Stimulated activated CD4-positive, alpha-beta T cell treated with anti-CD3 and anti-CD28 coated beads, Interleukin-12 subunit alpha, Interleukin-12 subunit beta, amount 100 ng/mL, for 48 hours (primary cell): Measurements from ENCODE around the gene CHD2.

Experiments used
- DNase-seq, 3 donors: peaks; one replicate each; pipeline ENCODE4 v3.0.0-alpha.2; 2020; ENCODE audit warnings: low read depth in 2 of 3, low spot score in 1 of 3

Gene CHD2

DNA sequence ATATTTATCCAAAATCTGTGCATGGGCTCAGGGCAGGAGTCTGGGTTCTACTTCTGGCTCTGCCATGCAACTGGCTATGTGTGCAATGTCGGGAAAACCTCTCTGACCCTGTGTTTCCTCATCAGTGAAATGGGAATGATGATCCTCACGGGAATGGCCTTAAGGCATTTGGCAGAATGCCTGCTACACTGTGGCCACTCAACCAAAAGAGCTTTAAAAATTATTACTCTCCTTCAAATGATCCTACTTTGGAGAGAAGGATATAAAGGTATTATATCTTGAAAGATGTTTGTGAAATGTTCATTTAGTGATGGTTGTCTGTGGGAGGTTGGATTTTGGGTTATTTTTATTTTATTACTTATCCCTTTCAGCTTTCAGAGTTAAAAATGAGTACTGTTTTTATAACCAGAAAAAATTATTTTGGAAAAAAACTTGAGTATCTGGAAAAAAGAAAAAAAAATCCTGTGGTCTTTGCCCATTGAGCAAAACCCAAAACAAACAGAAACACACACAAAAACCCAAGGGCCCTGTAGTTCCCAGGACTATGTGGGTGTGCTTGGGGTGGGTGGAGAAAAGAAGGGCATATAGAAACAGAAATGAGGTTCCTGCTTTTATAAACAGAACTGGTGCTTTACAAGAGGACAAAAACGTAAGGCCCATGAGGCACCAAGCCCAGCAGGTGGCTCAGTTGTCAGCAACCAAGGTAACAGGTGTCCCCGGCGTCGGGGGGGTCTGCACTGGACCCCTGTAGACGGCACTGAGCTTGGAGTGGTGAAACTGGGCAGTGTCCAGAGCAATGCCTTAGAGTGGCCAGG, 166.9 kb downstream of the CHD2 start:
- no peak for DNase-seq

DNA sequence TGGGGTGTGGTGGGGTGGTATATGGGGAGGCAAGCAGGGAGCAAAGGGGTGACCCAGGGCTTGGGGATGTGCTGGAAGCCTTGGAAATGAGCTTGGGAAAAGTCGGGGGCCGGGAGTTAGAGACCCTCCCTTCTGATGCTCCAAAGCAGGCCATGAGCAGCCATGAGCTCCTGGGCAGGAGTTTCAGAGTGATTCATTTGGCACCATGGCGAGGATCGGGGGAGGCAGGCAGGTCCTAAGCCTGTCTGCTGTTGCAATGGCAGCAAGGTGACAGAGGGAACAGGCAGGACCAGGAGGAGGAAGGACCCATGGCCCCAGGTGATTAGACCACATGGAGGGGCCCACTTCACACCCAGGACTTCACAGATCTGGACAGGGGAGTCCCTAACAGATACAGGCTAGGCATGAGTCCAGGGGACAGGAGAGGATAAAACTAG, 167.5 kb downstream of the CHD2 start:
- no peak for DNase-seq

DNA sequence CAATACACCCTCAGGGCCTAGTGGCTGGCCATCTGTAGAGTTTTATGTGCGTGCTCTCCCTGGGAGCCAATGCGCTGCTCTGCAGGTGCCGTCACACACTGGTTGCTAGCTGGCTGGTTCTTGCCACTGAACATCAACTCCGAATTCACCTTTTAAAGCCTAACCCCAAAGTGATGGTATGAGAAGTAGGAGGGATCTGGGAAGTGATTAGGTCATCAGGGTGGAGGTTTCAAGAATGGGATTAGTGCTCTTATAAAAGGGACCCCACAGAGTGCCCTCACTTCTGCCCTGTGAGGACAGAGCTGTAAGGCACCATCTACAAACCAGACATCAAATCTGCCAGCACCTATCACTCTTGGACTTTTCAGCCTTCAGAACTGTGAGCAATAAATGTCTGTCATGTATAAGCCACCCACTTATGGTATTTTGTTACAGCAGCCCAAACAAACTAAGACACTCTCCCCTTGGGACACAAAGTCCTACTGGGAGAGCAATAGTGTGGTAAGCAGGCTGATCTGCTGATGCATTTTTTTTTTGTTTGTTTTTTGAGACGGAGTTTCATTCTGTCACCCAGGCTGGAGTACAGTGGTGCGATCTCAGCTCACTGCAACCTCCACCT, 168.6 kb downstream of the CHD2 start:
- DNase-seq: no peak

DNA sequence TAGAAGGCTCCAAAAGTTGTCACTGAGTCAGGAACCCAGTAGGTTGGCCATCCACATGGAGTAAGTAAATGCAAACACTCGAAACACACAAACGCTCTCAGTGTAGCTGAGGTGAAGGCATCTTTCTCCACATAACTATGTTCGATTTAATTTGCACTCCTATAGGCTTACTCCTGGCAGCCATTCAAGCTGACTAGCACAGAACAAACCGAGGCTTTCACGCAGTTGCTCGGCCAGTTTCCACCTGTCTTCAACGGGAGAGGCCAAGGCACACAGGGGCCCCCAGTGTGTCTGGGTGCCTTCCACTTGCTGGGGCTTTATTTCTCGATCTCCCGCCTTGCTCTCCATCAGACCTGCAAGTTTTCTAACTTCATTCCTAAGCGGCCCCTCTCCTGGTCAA, 170.0 kb downstream of the CHD2 start:
- DNase-seq: no peak

DNA sequence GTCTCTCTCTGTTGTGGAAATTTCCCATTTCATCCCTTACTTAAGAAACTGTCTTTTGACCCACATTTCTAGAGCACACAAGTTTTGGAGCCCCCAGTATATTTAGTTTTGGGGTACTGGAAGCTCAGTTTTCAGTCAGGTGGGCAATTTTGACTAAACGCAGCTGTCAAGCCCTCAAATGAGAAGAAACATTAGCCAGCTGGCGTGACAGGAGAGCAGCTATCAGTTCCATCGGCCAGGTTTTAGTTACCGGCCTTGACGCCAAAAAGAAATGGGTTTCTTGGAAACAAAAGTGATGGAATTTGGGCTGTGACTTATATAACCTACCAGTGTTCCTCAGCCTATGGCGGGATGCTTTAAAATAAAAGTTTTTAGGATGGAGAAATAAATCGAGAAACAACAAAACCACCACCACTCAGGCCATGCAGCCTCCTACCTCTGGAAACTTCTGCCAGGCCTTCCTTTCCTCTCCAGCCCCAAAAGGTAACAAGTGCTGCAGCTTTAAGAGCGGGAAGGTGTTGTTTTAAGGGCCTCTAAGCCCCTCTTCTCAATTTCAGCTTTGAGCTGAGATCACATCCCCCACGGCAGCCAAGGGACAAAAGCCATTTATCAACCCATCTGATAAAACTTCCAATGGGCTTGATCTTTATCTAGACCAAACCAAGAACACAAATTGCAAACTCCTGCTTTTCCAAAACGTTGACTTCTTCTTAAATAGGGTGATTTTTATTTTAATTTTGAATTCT, 170.6 kb downstream of the CHD2 start:
- no peak for DNase-seq

DNA sequence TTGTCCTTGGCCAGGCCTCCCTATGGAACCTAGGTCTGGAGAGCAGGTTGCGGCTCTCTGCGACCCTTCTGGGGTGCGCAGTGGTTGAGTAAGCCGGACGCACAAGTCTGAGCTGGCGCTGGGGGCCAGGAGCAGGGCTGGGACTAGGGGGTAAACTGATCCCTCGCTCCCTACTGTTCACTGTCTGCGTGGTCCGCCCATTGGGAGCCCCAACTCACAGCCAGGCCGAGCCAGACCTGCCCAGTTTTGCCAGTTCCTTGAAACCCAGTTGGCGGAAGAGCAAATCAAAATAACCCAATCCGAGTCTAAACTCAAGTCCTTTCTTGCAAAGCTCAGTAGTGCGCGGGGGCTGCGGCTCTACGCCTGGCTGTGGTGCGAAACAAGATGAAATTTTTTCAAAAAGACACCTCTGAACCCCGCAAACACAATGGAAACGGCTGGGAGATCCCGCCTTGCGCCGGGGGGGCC, 171.4 kb downstream of the CHD2 start:
- DNase-seq: no peak

DNA sequence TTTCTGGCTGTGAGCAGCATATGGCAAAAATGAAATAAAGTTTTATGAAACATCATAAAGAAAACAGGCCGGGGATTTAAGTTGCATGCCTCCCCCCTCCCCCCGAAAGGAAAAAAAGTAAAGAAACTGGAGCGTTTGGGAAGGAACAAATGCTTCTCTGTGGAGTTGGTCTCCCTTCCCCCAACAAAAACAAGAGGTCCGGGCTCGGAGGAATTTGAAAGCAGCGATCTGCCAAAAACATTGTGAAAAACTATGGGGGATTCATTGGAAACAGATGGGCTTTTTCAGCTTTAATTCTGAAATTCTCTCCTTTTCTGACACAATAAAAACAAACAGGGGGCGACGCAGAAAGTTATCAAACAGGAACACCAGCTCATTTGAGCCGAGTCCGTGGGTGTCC, 171.9 kb downstream of the CHD2 start:
- no peak for DNase-seq

DNA sequence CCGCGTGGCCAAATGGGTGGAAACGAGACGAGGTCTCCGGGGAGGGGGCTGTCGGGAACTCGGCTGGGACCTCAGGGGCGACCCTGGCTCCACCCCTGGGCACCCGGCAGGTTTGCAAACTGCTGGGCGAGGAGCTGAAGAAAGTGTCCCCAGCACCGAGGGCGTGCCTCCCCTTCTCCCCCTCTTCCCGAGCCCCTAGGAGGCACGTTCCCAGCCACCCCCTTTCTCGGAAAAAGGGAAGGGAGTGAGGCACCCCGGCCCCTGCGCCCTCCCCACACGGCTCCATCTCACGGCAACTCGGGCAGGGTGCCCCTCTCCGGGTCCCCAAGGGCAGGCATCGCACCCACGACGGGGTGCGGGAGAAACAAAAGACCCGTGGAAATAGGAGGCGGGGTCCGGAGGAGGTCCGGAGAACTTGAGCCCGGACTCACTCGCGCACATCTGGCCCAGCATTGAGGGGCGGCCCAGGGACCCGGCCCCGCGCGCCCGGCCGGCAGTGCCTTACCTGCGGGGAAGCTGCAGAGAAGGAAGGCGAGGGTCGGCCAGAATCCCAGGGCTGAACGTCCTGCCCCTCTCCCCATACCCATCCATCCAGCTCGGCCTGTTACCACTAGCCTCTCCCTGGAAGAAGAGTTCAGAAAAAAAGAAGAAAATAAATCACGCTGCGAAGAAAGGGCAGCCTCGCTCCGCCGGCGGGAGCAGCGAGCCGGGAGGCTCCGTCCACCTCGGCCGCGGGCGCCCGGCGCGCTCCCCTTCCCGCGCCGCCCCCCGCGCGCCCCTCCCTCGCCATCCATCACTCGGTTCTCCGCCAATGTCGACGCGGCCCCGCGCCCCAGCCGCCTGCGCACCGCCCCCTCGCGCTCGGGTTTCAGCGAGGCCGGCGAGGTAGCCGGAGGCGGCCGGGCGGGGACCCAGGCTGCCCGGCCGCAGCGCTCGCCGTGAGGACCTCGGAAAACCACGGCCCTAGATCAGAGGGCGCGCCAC, 172.6 kb downstream of the CHD2 start:
- no peak for DNase-seq

DNA sequence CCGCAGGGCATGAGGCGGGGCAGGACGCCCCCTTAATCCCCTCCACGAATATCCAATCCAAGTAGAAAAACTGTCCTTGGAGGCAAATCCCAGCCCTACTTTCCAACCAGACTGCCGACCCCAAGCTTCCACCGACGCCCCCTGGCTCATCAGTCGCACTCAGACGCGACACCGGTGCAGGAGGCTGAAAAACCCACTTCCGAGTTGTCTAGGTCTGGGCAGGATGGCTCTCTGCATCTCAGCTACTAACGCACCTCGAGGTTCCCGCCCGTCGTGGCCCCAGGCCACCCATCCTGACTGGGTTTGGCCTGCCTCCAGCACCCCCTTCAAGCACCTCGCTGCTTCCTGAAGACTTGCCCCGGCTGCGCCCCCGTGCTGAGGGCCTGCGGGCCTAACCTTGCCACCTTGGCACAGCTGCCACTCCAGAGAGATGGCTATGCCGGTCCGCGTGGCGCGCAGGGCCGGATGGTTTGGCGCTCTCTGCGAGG, 173.4 kb downstream of the CHD2 start:
- DNase-seq: no peak

DNA sequence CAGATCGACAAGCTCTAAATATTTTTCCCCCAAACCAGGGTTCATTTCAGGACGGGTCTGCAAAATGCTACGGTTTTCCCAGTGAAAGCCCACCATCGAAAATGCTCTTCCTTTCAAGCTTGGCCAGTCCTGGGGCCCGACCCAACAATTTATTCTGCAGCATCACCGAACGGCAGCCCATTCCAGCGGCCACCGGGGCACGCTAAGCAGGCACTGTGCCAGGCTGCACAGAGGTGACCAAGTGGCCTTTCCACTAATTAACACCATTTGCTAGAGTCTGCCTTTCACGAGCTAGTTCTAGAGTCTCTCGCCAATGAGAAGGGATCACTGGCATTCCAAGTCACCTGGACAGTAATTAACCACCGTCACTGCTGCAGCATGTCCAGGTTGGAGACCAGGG, 174.5 kb downstream of the CHD2 start:
- no peak for DNase-seq

DNA sequence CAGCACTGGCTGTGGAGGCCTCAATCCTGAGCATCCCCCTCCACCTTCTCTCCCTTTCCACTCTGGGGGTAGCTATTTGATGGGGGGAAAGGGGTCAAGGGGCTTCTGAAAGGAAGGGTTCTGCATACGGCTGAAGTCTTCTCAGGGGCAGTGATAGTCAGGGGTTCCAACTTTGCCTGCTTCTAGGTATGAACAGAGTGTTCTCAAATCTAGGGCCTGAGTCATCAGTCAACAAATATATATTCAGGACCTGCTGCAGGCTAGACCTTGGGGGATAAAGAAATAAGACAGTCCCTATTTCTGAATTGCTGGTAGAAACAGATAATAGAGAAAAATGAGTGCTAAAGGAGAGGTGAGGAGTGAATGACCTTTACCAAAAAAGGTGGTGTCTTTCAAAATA, 176.1 kb downstream of the CHD2 start:
- DNase-seq: no peak

DNA sequence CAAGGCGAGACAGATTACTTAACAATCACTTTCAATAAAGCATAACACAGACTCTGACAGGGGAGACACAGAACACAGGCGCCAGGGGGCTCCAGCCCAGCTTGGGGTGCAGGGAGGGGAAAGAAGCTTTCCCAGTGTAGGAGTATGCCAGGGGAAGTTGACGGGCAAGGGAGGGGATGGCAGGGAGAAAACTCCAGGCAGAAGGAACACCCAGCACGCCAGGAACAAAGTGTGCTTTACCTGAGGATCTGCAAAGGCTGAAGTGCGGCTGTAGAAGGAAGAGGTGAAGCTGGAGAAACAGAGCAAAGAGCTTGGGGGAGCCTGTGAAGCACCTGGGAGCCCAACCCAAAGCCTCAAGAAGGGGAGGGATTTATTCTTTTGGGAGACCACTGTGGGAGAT, 176.8 kb downstream of the CHD2 start:
- DNase-seq: no peak
